Raji (cell line): ENCODE data around the gene PPRC1.

Experiments
- POLR2A ChIP-seq: IDR thresholded peaks from 2 replicates; pipeline ENCODE4 v1.6.1; 2011; ENCODE audit warnings: low read depth, low read length, control low read depth; ENCODE audit not compliant: insufficient read depth

Gene PPRC1

DNA sequence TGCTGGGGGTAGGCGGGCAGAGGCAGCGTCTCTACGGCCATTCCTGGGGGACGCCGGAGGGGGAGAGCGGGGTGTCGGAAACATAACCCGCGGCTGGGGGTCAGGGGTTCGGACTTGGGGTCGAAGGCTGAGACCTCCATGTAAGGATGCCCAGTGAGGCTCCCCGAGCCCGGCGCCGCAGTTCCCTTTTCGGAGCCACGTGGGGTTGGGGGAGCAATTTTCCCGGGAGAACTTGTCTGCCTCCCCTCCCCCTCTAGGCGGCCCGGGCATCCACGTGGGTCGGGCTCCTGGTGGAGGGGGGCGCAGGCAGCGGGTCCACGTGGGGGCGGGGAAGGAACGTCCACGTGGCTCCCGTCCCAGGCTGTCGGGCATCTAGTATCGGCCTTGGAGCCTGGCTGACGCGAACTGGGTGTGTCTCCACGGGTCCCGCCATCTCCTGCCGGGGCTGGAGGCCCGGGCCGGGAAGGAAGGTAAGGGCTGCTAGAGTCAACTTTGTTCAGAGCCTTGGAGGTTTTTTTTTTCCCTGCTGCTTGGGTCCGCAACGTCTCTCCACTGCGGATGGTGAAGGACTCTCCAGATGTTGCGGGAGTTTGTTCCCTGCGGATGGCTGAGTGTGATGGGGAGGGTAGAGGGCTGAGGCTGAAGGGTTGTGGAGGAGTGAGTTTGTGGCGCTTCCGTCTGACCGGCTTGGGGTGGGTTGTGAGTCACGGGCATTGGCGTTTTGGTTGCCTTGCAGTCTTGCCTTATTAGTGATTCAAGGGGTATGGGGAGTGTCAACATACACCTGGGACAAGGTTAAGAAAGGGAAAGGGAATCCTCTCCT, 744 bp downstream of the PPRC1 start:
- TF ChIP-seq POLR2A: no peak; the same call in 1 of the 2 replicates

DNA sequence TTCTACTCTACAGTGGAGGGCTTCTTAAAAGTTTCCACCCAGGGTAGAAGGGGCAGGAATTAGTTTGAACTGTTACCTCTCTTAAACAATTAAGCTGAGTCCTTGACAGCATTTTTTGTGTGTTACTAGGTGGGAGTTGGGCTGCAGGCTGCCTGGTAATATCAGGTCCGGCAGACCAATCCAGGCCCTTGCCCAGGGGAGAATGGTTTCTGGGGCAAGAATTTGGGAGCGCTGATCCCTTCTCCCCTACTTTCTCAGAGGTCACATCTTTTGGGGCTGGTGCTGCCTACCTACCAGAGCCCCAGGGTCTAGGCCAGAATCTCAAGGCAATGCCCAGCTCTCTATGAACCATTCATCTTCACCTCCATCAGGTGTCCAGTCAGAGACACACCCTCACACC, 1.6 kb downstream of the PPRC1 start:
- TF ChIP-seq POLR2A: no peak

DNA sequence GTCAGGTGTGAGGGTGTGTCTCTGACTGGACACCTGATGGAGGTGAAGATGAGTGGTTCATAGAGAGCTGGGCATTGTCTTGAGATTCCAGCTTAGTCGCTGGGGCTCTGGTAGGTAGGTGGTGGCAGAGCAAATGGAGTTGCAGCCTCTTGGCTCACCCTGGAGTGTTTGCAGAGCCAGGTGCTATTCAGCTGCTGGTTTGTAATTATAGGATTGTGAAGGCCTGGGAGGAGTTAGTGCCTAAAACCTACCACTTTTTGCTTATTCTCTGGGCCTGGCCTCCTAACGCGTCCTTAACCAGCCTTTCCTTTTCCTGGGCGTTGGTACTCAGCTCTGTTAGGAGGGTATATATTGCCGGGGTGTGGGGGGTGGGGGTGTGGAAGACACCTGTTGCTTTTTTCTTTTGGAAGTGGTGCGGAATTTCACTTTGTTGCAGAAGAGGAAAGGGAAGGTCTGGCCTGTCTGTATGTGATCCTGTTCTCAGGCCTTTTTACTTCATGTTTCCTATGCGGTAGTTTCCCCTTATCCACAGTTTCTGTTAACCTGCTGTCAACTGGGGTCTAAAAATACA, 3.2 kb downstream of the PPRC1 start:
- TF ChIP-seq POLR2A: no peak

DNA sequence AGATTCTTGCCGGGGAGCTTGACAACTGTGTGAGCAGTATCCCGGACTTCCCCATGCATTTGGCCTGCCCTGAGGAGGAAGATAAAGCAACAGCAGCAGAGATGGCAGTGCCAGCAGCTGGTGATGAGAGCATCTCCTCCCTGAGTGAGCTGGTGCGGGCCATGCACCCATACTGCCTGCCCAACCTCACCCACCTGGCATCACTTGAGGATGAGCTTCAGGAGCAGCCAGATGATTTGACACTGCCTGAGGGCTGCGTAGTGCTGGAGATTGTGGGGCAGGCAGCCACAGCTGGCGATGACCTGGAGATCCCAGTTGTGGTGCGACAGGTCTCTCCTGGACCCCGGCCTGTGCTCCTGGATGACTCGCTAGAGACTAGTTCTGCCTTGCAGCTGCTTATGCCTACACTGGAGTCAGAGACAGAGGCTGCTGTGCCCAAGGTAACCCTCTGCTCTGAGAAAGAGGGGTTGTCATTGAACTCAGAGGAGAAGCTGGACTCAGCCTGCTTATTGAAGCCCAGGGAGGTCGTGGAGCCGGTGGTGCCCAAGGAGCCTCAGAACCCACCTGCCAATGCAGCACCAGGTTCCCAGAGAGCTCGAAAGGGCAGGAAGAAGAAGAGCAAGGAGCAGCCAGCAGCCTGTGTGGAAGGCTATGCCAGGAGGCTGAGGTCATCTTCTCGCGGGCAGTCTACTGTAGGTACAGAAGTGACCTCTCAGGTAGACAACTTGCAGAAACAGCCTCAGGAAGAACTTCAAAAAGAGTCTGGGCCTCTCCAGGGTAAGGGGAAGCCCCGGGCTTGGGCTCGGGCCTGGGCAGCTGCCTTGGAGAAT, 6.7 kb downstream of the PPRC1 start:
- no peak for TF ChIP-seq POLR2A

DNA sequence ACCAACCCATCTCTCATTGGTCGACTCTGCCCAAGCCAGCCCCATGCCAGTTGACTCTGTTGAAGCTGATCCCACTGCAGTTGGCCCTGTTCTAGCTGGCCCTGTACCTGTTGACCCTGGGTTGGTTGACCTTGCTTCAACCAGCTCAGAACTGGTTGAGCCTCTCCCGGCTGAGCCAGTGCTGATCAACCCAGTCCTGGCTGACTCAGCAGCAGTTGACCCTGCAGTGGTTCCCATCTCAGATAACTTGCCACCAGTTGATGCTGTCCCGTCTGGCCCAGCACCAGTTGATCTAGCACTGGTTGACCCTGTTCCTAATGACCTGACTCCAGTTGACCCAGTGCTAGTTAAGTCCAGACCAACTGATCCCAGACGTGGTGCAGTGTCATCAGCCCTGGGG, 7.4 kb downstream of the PPRC1 start:
- no peak for TF ChIP-seq POLR2A

DNA sequence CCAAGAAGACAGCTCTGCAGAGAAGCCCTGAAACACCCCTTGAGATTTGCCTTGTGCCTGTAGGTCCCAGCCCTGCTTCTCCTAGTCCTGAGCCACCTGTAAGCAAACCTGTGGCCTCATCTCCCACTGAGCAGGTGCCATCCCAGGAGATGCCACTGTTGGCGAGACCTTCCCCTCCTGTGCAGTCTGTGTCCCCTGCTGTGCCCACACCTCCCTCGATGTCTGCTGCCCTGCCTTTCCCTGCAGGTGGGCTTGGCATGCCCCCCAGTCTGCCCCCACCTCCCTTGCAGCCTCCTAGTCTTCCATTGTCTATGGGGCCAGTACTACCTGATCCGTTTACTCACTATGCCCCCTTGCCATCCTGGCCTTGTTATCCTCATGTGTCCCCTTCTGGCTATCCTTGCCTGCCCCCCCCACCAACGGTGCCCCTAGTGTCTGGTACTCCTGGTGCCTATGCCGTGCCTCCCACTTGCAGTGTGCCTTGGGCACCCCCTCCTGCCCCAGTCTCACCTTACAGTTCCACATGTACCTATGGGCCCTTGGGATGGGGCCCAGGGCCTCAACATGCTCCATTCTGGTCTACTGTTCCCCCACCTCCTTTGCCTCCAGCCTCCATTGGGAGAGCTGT, 8.2 kb downstream of the PPRC1 start:
- TF ChIP-seq POLR2A: no peak

DNA sequence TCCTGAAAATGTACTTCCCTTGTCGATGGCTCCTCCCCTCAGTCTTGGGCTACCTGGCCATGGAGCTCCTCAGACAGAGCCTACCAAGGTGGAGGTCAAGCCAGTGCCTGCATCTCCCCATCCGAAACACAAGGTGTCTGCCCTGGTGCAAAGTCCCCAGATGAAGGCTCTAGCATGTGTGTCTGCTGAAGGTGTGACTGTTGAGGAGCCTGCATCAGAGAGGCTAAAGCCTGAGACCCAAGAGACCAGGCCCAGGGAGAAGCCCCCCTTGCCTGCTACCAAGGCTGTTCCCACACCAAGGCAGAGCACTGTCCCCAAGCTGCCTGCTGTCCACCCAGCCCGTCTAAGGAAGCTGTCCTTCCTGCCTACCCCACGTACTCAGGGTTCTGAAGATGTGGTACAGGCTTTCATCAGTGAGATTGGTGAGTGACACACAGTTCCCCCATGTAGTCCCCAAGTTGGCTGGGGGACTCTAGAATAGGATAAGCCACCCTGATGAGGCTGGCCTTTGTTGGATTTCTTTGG, 8.8 kb downstream of the PPRC1 start:
- no peak for TF ChIP-seq POLR2A

DNA sequence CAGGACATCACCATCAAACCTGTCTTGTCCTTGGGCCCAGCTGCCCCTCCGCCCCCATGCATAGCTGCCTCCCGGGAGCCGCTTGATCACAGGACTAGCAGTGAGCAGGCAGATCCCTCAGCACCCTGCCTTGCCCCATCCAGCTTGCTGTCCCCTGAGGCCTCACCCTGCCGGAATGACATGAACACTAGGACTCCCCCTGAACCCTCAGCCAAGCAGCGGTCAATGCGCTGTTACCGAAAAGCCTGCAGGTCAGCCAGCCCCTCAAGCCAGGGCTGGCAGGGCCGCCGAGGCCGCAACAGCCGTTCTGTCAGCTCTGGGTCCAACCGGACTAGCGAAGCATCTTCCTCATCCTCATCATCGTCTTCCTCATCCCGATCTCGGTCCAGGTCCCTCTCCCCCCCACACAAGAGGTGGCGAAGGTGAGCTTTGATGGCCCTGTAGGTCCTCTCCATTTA, 14.2 kb downstream of the PPRC1 start:
- no peak for TF ChIP-seq POLR2A

DNA sequence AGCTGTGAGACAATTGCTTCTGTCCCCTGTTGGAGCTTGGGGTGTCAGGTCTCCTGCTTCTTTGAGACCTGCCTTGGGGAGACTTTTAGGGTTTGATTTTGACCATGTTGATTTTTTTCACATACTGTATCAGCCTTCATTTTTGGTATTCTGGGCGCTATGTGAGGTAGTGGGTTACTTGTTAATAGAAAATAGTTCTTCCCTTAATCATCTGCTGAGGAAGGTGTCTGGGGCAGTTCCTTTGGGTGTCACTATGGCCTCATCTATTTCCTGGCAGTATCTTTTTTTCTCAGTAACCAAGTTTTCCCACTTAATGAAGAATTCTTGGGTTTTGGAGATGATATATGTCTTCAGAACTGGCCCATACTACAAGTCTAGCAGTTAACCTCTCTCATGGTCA, 14.7 kb downstream of the PPRC1 start:
- no peak for TF ChIP-seq POLR2A

DNA sequence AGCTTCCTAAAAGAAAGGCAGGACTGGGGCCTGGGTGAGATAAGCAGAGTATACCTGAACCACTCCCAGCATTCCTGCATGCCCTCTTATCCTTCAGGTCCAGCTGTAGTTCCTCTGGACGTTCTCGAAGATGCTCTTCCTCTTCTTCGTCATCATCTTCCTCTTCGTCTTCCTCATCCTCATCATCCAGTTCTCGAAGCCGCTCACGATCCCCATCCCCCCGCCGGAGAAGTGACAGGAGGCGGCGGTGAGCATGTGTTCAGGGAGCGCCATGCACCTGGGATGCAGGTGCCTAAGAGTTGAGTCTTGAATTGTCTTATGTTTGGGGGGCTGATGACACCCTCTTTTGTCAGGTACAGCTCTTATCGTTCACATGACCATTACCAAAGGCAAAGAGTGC, 15.4 kb downstream of the PPRC1 start:
- no peak for TF ChIP-seq POLR2A

DNA sequence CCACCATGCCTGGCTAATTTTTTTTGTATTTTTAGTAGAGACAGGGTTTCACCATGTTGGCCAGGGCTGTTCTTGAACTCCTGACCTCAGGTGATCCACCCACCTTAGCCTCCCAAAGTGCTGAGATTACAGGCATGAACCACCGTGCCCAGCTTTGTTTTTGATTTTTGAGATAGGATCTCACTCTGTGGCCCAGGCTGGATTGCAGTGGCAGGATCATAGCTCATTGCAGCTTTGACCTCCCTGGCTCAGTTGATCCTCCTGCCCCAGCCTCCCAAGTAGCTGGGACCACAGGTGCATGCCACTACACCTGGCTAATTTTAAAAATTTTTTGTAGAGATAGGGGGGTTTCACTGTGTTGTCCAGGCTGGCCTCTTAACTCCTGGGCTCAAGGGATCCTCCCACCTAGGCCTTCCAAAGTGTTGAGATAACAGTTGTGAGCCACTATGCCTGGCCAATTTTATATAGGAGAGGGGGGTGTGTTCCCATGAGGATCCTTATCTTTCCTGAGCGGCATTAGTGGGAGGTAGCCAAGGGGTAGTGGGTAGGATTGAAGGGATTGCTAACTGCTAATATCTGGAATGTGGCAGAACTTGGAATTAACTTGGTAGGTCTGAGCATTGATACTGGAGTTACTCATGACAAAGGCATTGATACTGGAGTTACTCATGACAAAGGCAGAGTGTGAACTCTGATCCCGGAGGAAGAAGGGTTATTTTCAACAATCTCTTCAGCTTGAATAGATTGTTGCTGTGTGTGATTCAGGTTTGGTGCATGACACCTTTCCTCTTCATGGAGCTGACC, 18.3 kb downstream of the PPRC1 start:
- no peak for TF ChIP-seq POLR2A

DNA sequence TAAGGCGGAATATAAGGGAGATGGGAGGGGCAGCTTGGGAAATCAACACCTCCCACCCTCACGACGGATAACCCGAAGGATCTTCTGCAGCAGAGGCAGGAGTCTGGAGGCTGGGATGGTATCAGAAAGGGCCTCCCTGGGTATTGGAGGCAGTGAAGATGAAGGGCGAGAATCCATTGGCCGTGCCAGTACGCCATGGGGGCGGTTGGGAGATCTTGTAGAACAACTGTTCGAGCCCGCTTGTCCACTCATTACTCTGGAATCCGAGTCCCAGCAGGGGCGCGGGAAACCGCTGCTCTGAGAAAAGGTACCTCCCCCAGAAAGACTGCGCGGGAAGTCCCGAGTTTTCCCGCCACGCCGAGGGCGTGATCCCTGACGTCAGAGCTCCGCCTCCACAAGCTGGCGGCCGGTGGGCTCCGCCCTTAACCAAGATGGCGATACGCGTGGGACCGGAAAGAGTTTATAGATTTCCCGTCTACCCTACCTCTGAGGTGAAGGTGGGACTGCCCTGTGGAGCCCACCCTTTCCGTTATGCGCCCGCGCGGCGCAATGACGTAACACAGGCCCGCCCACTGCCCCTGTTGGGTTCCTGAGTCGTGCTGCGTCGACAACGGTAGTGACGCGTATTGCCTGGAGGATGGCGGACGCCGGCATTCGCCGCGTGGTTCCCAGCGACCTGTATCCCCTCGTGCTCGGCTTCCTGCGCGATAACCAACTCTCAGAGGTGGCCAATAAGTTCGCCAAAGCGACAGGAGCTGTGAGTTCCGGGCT, 19.1 kb downstream of the PPRC1 start, which contains the start of gene NOLC1:
Gene NOLC1 (plus strand): TSS at position 616 of the 771 bp plus-strand sequence. CDS start 22 bp downstream, at position 638.
- peak; percentile 99 for TF ChIP-seq POLR2A

DNA sequence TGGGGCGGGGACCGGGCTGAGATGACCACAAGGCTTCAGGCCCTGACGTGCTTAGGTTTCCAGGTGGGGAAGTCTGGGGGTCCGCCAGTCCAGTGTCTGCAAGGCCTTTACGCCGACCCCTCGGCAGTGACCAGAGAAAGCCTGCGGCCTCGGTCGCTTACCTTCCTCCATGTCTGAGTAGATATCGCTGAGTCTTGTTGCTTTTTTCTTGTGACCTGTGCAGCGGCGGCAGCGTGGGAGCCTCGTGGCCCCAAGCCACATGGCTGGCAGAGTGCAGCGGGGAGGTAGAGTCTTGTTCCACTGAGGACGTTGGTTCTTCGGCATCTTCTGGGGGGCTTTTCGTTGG, 19.7 kb downstream of the PPRC1 start:
- no peak for TF ChIP-seq POLR2A
